Inflammatory macrophage (primary cell): ENCODE measurements around the gene PHKG2.

Source experiments
- DNase-seq, 2 donors: peaks; one replicate each; pipeline ENCODE4 v3.0.0-alpha.2; 2020 to 2022

The PHKG2 gene

DNA sequence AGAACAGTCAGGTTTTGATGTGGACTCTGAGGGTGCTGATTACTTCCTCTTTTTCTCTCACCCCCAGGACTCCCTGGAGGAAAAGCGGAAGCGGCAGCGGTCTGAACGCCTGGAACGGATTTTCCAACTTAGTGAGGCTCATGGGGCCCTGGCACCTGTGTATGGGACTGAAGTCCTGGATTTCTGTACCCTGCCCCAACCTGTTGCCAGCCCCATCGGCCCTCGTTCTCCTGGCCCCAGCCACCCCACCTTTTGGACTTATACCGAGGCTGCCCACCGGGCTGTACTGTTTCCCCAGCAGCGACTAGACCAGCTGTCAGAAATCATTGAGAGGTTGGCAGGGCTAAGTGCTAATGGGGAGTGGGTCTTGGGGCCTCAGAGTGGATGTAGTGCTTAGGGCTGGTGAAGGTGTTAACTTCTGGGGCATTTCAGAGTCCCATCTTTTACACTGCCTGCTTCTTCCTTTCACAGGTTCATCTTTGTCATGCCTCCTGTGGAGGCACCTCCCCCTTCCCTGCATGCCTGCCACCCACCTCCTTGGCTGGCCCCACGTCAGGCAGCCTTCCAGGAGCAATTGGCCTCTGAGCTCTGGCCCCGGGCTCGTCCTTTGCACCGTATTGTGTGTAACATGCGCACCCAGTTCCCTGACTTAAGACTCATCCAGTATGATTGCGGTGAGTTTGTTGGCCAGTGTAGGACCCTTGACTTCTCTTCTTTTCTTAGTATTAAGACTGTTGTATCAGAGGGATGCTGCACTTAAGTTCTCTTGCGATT lies 19.1 kb upstream of the PHKG2 start:
- DNase-seq: peak; percentile 65 to 74

DNA sequence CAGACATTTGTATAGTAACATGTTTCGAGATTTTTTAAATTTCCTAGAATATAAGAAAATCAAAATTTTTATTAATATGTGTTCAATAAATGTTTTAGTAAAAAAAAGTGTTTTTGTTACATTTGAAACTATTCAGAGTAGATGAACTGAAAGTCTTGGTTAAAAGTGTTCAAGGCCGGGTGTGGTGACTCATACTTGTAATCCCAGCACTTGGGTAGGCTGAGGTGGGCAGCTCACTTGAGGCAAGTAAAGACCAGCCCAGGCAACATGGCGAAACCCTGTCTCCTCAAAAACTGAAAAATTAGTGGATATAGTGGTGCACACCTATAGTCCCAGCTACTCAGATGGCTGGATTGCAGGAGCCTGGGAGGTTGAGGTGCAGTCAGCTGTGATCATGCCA lies 16.8 kb upstream of the PHKG2 start:
- no peak for DNase-seq

DNA sequence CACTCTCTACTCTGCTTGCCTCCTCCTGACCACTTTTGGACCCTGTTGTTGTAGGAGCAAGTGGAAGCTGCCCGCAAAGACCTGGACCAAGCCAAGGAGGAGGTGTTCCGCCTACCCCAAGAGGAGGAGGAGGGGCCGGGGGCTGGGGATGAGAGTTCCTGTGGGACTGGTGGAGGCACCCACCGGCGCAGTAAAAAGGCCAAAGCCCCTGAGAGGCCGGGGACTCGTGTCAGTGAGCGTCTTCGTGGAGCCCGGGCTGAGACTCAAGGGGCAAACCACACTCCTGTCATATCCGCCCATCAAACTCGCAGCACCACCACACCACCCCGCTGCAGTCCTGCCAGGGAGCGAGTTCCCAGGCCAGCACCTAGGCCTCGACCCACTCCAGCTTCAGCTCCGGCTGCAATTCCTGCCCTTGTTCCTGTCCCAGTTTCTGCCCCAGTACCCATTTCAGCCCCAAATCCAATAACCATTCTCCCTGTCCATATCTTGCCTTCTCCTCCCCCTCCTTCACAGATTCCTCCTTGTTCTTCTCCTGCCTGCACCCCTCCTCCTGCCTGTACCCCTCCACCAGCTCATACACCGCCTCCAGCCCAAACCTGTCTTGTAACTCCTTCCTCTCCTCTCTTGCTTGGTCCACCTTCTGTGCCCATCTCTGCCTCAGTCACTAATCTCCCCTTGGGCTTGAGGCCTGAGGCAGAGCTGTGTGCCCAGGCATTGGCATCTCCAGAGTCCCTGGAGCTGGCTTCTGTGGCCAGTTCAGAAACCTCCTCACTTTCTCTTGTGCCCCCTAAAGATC lies 11.0 kb upstream of the PHKG2 start:
- DNase-seq: no peak

DNA sequence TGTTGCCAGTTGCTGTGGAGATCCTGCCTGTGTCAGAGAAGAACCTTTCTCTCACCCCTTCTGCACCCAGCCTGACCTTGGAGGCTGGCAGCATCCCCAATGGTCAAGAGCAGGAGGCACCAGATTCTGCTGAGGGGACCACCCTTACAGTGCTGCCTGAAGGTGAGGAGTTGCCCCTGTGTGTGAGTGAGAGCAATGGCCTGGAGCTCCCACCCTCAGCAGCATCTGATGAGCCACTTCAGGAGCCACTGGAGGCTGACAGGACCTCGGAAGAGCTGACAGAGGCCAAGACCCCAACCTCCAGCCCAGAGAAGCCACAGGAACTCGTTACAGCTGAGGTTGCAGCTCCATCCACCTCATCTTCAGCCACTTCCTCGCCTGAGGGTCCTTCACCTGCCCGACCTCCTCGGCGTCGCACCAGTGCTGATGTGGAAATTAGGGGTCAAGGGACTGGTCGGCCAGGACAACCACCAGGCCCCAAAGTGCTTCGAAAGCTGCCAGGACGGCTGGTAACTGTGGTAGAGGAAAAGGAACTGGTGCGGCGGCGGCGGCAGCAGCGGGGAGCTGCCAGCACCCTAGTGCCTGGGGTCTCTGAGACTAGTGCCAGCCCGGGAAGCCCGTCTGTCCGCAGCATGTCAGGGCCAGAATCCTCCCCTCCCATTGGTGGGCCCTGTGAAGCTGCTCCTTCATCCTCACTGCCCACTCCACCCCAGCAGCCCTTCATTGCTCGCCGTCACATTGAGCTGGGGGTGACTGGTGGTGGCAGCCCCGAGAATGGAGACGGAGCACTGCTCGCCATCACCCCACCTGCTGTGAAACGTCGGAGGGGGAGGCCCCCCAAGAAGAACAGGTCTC lies 10.2 kb upstream of the PHKG2 start:
- DNase-seq: no peak

DNA sequence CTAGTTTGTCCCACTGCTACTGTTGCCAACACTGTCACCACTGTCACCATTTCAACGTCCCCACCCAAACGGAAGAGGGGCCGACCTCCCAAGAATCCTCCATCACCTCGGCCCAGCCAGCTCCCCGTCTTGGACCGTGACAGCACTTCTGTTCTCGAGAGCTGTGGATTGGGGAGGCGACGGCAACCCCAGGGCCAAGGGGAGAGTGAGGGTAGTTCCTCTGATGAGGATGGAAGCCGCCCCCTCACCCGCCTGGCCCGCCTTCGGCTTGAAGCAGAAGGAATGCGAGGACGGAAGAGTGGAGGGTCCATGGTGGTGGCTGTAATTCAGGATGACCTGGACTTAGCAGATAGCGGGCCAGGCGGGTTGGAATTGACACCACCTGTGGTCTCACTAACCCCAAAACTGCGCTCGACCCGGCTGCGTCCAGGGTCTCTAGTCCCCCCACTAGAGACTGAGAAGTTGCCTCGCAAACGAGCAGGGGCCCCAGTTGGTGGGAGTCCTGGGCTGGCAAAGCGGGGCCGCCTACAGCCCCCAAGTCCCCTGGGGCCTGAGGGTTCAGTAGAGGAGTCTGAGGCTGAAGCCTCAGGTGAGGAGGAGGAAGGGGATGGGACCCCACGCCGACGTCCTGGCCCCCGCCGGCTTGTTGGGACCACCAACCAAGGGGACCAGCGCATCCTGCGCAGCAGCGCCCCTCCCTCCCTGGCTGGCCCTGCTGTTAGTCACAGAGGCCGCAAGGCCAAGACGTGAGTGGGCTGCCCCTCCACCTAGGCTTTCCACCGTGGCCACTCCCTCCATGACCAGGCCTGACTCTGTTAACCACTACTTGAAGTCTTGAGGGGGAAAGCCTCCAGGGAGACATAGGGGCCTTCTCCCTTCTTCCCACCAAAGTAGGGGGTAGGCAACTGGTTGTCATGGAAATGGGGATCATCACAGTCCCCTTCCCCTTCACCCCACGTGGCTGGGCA lies 9.0 kb upstream of the PHKG2 start:
- DNase-seq: no peak

DNA sequence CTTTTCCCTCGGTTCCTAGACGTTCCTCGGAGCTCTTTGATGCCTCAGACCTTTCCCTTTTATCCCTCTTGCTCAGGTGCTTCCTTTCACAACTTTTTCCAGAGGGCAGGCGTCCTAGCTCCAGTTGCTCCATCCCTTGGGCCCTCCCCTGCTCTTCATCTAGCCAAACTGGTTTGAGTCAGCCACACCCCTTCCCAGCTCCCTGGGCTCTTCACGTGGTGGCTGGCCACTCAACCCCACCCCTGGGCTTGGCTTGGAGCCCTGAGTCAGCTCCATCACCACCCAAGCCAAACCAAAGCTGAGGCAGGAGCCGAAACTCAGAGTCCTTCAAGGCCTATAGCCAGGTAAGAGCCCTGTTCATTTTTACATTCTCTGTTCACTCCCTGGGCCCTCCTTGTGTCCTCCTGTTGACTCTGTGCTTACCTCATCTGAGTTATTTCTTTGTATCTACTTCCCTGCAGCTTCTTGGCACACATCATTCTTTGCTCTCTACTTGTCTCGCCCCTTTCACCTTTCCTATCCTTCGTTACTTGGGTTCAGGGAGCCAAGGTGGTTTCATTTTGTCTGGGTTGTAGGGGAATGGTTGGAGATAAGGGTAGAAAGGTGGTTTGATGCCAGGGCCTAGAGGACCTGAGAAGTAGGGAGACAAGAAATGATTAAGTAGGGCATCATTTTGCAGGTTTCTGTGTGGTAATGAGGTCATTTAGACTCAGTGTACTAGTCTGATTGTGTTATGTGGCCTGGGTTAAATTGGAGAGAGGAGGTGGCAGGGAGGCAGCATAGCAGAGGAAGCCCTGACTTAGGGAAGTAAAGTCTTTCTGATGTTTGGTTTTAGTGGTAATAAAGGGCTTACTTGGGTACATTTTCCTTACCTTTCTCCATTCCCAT lies 7.6 kb upstream of the PHKG2 start:
- no peak for DNase-seq

DNA sequence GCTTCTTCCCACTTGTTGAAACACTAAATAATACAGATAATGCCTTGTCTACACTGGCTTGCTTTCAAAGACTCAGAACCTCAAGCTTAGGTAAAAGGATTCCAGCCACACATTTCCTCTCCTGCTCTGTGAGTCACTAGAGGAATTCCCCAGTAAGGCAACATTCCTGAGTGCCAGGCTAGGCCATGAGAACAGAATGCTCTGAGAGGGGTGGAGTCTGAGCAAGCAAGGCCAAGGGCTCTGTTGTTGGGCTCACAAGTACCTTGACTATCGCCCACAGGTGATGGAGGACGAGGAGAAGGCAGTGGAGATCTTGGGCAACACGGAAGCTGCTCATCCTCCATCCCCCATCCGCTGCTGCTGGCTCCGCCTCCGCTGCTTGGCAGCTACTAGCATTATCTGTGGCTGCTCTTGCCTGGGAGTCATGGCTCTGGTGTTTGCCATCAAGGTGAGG lies 6.7 kb upstream of the PHKG2 start:
- DNase-seq: no peak

DNA sequence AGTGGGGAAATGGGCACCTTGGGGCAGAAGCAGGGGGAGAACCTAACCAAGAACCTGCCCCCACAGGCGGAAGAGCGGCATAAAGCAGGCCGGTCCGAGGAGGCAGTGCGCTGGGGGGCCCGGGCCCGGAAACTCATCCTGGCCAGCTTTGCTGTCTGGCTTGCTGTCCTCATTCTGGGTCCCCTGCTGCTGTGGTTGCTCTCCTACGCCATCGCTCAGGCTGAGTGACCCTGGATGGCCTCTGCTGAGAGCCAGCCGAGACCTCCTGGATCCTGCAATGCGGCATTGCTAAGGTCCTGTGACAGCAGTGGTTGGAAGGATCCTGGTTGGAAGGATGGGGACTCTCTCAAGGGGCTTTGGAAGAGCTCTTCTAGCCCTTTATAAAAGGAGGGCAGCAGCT lies 4.5 kb upstream of the PHKG2 start:
- no peak for DNase-seq

DNA sequence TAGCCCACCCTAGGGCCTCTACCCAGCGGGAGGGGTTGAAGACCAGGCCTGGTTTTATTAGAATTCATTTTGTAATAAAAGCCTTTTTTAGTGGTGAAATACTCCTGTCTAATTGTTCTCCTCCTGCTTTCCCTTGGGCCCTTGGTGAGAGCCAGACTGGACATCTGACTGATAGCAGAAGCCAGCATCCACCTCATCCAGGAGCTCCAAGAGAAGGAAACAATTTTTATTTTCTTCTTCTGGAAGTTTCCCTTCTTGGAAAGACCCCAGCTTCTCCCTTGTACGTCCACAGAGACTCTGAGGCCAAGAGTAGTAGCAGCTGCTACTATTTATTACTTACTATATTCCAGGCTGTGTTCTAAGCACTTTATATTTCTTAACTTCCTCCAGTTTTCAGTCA lies 4.0 kb upstream of the PHKG2 start:
- no peak for DNase-seq

DNA sequence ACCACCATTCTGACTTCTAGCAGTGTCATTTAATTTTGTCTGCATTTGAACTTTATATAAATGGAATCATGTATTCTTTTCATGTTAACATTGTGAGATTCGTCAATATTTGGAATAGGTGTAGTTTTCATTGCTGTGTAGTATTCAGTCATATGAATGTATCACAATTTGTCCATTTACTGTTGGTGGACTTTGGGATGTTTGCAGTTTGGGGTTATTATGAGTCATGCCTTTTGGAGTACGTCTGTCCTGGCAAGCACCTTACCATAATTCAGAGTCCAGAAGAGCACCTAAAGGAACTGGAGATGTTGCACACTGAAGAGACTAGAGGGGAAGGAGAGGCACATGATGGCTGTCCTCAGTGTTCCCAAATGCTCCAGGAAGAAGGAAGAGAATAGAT lies 3.1 kb upstream of the PHKG2 start:
- DNase-seq: no peak

DNA sequence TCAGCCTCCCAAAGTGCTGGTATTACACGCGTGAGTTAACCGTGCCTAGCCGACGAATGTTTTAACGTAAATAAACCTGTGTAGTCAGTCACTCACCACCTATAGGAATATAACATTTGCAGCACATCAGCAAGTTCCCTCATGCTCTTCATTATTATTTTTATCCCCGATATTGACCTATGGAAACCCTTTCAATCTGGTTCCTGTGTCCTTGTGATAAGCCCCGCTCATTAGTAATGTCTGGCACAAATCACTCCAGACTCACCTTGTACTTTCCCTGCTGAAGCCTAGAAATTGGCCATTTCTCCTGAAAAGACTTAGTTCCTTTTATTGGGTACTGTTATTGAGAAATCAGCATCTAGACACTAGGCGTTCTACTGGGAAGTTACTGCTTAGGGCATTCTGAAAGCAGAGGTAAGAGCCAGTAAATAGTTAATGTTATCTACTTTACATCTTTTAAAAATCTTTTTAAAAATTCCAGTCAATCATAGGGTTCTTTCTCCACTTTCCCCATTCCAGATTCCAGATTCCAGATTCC lies 1.5 kb upstream of the PHKG2 start:
- peak; percentile 25 to 32 for DNase-seq

DNA sequence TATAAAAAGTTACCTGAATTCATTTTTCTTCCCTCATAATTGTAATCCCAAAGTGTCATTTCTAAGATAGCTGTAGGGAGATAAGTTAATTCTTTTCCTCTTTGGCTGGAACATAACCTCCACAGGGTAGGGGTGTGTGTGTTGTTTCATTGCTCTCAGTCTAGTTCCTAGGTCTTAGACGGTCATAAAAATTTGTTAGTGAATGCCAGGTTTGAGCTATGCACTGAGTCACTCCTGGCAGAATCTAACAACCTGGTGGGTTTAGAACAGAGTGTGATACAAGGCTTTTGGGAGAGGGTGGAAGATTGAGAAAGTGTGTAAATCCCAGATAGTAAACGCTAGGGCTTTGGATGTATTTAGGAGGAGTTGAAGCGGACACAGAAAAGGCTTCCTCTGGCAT lies 894 bp upstream of the PHKG2 start:
- DNase-seq: no peak

DNA sequence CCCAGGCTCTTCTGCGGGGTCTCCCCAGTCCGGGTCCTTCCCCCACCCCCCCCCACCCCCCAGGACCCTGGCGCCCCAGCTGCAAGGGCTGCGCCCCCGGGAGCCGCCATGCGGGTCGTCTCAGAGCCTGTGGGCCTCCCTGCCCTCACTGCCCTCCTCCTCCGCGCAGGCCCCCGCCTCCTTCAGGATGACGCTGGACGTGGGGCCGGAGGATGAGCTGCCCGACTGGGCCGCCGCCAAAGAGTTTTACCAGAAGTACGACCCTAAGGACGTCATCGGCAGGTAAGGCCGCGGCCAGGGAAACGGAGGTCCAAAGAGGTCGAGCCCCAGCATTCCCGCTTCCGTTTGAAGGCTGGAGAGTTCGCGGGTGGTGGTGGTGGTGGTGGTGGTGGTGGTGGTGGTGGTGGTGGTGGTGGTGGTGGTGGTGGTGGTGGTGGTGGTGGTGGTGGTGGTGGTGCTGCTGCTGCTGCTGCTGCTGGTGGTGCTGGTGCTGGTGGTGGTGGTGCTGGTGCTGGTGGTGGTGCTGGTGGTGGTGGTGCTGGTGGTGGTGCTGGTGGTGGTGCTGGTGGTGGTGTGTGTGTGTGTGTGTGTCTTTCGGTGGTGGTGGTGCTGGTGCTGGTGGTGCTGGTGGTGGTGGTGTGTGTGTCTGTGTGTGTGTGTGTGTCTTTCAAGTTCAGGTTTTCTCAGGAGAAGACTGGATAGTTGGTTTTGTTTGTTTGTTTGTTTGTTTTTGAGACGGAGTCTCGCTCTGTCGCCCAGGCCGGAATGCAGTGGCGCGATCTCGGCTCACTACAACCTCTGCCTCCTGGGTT lies 615 bp downstream of the PHKG2 start:
- DNase-seq: peak in 1 of 2 donors; percentile 22

DNA sequence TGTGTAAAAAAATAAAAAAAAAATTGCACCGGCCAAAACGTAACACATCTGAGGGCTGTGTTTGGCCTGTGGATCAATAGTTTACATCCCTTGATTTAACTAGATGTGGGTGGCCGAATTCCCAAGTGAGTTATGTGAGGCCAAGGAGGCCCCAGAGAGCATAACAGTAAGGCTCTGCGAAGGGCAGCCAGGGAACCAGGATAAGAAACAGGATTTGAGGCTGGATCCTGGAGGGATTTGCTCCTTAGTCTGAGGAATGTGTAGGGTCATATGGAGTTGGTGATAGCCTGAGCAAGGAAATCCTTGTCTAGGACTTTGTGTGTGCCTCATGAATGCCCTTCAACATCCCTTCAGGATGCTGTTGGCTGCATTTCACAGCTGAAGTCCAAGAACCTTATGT lies 2.0 kb downstream of the PHKG2 start:
- no peak for DNase-seq

DNA sequence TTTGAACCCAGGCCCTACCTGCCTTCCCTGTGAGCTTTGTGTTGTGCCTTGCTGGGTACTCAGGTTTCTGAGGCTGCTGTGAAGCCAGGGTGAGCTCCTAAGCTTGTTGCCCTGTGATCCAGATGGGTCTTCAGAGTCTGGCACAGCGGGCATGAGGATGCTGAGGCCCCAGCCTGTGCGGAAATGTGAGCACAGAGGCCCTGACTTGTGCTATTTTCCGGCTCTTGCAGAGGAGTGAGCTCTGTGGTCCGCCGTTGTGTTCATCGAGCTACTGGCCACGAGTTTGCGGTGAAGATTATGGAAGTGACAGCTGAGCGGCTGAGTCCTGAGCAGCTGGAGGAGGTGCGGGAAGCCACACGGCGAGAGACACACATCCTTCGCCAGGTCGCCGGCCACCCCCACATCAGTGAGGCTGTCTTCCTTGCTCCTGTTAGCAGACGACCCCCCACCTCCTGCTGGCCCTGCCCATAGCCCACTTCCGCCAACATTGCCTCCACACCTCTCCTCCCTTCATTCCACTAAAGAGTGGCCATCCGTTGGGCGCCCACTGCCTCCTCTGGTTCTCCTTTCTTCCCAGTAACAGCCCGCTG lies 2.7 kb downstream of the PHKG2 start:
- DNase-seq: no peak

DNA sequence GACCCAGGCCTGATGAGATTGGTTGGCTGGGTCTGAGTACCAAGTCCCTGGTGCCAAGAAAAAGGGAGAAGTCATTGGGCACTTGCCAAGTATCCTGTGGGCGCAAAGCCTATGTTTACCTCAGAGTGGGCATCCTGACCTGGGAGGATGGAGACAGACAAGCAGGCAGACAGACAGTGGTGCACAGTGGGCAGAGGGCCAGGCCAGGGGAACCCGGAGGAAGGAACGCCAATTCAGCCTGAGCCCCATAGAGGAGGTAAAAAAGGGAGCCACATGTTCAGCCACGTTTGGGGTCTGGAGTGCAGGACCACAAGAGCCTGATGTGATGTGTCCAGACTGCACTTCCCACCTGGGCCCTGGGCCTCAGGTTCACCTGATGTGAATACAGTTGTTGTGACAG lies 5.4 kb downstream of the PHKG2 start:
- DNase-seq: no peak

DNA sequence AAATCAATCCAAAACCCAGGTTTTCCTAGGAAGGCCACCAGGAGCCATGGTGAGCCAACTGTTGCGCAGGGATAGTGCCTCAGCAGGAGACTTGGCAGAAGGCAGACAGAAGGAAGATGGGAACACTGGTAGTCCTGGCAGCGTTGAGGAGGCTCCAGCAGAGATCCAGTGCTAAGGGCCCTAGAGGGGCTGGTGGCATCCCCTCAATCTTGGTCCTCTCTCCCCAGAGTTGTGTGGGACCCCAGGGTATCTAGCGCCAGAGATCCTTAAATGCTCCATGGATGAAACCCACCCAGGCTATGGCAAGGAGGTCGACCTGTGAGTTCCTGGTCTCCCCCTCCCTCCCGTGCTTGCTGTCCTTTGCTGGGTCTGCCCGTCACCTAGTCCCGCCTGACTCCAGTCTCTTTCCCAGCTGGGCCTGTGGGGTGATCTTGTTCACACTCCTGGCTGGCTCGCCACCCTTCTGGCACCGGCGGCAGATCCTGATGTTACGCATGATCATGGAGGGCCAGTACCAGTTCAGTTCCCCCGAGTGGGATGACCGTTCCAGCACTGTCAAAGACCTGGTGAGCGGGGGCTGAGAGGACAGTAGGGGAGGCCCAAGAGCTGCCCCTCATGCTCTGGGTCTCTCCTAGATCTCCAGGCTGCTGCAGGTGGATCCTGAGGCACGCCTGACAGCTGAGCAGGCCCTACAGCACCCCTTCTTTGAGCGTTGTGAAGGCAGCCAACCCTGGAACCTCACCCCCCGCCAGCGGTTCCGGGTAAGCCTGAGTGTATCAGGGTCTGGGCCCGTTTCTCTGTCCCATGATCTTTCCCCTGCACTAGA lies 7.9 kb downstream of the PHKG2 start:
- DNase-seq: no peak

DNA sequence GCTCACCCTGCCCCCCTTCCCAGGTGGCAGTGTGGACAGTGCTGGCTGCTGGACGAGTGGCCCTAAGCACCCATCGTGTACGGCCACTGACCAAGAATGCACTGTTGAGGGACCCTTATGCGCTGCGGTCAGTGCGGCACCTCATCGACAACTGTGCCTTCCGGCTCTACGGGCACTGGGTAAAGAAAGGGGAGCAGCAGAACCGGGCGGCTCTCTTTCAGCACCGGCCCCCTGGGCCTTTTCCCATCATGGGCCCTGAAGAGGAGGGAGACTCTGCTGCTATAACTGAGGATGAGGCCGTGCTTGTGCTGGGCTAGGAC lies 8.5 kb downstream of the PHKG2 start:
- DNase-seq: no peak

DNA sequence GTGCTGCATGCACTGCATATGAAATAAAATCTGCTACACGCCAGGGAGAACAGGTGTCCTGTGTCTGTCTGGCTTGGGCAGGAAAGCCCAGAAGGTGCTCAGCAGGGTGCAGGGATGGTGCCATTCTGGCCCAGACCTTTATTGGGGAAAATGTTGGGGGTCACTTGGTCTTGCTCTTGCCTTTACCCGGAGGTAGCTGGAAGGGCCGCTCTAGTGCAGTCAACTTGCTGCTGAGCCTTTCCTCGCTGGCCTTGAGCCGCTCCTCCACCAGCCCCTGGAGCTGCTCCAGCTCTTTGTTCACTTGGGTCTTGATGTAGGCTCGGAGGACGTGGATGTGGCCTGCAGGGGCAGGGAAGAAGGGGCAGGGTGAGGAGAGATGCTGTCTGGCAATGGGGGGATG lies 9.1 kb downstream of the PHKG2 start:
- no peak for DNase-seq
